GM12874 (cell line): ENCODE data around the gene PDRG1.

Experiments
- TF ChIP-seq, protein P1 (sequence below): IDR thresholded peaks from 2 replicates; pipeline ENCODE4 v1.5.1; 2011; ENCODE audit warnings: low read depth, mild to moderate bottlenecking, control low read depth, low read length, moderate library complexity; ENCODE audit not compliant: insufficient read depth

Gene PDRG1

DNA sequence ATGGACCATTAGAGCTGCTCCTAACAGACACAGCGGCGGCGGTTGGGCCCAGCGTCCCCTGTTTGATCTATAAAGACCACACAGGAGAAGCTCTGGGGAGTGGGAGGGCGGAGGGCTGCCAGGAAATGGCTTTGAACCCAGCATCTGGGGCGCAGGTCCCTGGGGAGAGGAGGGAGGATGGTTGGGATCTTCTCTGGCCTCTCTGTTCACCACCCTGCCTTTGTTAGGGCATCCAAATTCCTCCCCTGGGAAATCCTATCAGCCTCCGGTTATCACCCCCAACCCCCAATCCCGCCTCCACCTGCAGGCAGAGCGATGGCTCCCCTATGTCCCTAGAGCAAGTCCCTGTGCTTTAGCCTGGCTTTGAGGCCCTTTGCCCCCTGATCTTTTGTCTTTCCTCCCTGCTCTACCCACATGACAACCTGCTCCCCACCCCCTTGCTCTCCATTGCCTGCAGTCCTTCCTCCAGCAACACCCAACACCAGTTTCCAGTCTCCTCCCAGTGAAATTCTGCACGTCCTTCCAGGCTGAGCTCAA is 23.2 kb upstream of the PDRG1 start:
- TF ChIP-seq, protein P1, sequence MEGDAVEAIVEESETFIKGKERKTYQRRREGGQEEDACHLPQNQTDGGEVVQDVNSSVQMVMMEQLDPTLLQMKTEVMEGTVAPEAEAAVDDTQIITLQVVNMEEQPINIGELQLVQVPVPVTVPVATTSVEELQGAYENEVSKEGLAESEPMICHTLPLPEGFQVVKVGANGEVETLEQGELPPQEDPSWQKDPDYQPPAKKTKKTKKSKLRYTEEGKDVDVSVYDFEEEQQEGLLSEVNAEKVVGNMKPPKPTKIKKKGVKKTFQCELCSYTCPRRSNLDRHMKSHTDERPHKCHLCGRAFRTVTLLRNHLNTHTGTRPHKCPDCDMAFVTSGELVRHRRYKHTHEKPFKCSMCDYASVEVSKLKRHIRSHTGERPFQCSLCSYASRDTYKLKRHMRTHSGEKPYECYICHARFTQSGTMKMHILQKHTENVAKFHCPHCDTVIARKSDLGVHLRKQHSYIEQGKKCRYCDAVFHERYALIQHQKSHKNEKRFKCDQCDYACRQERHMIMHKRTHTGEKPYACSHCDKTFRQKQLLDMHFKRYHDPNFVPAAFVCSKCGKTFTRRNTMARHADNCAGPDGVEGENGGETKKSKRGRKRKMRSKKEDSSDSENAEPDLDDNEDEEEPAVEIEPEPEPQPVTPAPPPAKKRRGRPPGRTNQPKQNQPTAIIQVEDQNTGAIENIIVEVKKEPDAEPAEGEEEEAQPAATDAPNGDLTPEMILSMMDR: no peak

DNA sequence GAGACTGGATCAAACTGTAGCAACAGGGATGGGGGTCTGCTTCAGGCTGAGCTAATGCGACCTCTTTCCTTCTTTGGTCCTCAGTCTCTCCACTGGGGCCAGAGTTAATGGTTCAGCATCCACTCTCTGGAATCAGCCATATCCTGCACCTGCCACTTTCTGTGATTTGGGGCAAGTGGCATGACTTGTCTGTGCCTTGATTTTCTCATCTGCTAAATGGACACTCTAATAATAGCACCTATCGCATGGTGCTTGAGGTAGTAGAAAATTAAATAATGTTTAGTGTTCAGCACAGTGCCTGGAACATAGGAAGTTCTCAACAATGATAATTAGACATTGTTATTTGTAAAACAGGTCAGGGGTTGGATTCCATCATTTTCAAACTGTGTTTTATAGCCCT is 22.4 kb upstream of the PDRG1 start:
- TF ChIP-seq, protein P1: no peak

DNA sequence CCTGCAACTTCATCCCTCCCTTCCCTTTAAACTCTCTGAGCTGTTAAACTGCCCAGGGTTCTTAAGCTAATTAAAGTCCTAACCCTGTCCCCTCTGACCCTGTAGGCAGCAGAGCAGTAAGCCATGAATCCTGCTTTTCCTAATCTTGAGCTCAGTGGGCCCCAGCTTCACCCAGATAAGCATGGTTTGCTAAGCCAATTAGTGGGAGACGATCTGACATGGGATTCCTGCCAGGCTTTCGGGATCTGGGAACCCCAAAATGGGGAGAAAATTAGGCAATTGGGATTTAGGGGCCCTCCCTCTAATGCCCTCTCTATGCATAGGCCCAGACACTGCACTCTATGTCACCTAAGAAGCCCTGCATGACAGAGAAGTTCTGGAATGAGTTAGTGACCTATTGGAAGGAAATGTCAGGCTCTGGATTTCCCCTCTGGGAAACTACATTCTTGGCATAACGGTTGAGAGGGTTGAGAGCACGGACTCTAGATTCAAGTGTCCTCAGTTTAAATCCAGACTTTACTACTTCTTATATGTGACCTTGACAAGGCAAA is 20.7 kb upstream of the PDRG1 start:
- TF ChIP-seq, protein P1: no peak

DNA sequence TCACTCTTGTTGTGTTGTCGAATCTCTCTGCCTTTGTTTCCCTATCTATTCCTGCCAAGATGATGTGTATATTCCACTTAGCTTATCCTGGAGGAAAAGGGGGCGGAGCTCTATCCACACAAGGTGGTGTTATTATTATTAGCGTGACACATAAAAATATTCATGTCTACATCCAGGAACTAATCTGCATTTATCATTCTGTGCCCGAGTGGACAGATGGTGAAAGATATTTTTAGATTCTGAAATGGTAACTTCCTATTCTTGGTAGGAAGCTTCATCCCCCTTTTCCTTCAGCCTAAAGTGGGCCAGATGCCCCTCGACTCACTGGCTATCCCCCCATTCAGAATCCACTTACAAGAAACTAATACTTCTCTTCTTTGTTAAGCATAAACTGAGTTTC is 18.1 kb upstream of the PDRG1 start:
- TF ChIP-seq, protein P1: no peak

DNA sequence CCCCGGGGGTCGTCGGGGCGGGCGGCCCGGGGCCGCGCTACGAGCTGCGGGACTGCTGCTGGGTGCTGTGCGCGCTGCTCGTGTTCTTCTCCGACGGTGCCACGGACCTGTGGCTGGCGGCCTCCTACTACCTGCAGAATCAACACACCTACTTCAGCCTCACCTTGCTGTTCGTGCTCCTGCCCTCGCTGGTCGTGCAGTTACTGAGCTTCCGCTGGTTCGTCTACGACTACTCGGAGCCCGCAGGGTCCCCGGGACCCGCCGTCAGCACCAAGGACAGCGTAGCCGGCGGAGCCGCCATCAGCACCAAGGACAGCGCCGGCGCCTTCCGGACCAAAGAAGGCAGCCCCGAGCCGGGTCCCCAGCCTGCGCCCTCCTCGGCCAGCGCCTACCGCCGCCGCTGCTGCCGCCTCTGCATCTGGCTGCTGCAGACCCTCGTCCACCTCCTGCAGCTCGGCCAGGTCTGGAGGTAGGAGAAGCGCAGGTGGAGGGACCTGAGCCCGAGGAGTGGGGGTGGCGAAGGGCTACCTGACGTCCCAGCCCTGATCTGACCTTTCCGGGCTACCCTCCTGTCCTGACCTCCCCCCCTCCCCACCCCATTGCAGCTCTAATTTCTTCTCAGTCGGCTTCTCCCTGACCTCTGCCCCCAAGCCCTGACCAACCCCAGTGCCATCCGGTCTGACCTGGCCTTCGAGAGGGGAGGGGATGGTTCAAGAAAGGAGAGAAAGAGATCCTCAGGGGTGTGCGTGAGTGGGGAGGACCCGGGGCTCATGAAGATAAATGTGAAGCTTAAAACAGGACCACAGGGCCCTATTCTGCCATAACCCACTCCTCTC is 16.7 kb upstream of the PDRG1 start:
- TF ChIP-seq, protein P1: no peak

DNA sequence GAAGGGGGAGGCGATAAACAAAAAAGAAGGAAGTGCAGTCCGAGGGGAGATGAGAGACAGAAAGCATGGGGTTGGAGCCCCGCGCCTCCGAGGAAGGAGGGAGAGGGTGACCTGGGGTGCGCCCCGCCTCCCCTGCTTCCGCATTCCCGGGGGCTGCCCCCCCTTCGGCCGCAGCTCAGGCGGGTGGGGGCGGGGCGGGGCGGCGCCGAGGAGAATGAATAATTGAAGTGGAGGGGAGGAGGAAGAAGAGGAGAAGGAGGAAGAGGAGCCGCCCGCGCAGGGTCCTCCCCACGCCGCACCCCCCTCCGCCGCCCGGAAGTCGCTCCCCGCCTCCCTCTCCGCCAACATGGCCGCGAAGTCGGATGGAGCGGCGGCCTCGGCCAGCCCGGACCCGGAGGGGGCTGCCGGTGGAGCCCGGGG is 16.0 kb upstream of the PDRG1 start, which contains the start of gene XKR7:
Gene XKR7, plus strand, starts transcription at position 322 of the 420 bp plus-strand sequence. Its CDS starts 25 bp downstream, at position 347.
- TF ChIP-seq, protein P1: no peak

DNA sequence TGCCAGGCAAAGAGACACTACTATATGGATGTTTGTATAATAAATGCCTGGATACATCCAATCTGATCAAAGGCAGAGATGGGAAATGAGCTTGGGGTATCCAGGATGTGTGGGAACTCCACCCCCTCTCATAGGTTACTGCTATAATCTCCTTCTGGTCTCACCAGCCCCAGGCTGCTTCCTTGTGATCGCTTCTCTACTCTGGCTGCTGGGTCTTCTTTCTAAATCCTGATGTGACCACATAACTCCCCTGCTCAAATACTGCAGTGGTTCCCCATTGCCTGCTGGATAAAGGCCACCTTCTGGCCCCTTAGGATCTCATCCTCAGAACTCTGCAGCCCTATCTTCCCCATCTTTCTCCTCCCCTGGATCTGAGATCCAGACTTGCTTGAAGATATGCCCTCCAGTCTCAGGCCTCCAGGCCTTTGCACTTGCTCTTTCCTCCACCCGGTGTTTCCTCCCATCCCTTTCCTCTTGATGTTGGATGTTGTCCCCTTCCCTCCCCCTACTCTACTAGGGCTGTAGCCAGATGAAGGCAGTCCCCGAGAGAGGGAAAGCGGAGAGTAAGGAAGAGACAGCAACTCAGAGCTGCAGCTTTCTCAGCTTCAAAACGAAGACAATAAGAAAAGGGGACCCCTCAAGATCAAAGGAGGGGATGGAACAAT is 15.3 kb upstream of the PDRG1 start:
- TF ChIP-seq, protein P1: no peak
